Parathyroid adenoma (tissue), 2 donors: ENCODE results near the gene TSPAN14.

Experiments used
- H2AFZ ChIP-seq: fragments of 300-600 bp; sonication (generic); one replicate; pipeline ENCODE4 v1.7.0; 2017; ENCODE audit warnings: antibody characterized with exemption, mild to moderate bottlenecking
- H3K27ac ChIP-seq: fragments of 300-600 bp; sonication (generic); one replicate; pipeline ENCODE4 v1.7.0; 2017
- H3K27me3 ChIP-seq: fragments of 300-600 bp; sonication (generic); one replicate; pipeline ENCODE4 v1.7.0; 2017; ENCODE audit warnings: low read length; ENCODE audit not compliant: control insufficient read depth, insufficient read depth
- H3K36me3 ChIP-seq: fragments of 300-600 bp; sonication (generic); one replicate; pipeline ENCODE4 v1.7.0; 2017; ENCODE audit warnings: low read length; ENCODE audit not compliant: control insufficient read depth, insufficient read depth
- H3K4me1 ChIP-seq: fragments of 300-600 bp; sonication (generic); one replicate; pipeline ENCODE4 v1.7.0; 2017; ENCODE audit warnings: control low read depth
- H3K4me2 ChIP-seq: fragments of 300-600 bp; sonication (generic); one replicate; pipeline ENCODE4 v1.7.0; 2017; ENCODE audit warnings: low read length
- H3K4me3 ChIP-seq: fragments of 300-600 bp; sonication (generic); one replicate; pipeline ENCODE4 v1.7.0; 2017; ENCODE audit warnings: low read depth, low read length
- H3K79me2 ChIP-seq: fragments of 300-600 bp; sonication (generic); one replicate; pipeline ENCODE4 v1.7.0; 2017; ENCODE audit warnings: control low read depth
- H3K9ac ChIP-seq: fragments of 300-600 bp; sonication (generic); one replicate; pipeline ENCODE4 v1.7.0; 2017; ENCODE audit warnings: mild to moderate bottlenecking
- H3K9me3 ChIP-seq: fragments of 300-600 bp; sonication (generic); one replicate; pipeline ENCODE4 v1.7.0; 2017; ENCODE audit warnings: low read length; ENCODE audit not compliant: control insufficient read depth
- CTCF ChIP-seq: fragments of 300-600 bp; sonication (generic); IDR thresholded peaks from one replicate; pipeline ENCODE4 v1.7.0; 2017; ENCODE audit warnings: antibody characterized with exemption, mild to moderate bottlenecking
- donor health status: primary hyperparathyroidism.

Gene TSPAN14

DNA sequence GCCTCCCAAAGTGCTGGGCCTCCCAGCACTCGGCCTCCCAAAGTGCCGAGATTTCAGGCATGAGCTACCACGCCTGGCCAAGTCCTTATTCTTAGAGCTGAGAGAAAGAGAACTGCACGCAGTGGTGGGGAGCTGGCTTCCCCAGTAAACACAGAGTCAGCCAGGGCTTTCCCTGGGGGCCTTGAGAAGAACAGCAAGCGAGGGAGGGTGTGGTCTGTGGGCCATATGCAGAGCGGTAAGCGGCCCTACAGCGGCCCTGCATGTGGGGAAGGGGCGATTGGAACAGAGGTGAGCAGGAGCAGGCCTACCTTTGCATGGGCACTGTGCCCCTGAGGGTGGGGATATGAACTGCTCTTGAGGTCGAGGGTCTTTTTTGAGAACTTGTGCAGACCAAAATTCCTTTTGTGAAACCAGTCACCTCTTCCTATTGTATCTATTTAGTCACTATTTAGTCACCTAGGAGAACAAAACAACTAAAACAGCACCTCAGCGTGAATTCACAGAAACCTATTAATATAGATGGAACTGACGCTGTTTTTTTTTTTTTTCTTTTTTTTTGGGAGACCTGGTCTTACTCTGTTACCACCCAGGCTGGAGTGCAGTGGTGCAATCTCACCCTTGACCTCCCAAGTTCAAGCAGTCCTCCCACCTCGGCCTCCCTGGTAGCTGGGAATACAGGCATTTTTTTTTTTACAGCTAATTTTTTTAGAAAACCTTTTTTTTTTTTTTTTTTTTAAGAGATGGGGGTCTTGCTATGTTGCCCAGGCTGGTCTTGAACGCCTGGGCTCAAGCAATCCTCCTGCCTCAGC lies 46.7 kb downstream of the TSPAN14 start:
- Histone ChIP-seq H3K36me3 (no peaks in the 10 kb centered on the region), H2AFZ (no peak overlapping the region), H3K27ac (peak overlapping the region; percentile 85), H3K79me2 (peaks cover 39% of the 10 kb centered on the region), H3K4me1 (peaks cover 62% of the 10 kb centered on the region), H3K4me2 (peak overlapping the region; percentile 20), H3K9ac (no peak overlapping the region), H3K9me3 (no peaks in the 10 kb centered on the region), H3K4me3 (no peak overlapping the region), H3K27me3 (no peaks in the 10 kb centered on the region)
- no peak for TF ChIP-seq CTCF

DNA sequence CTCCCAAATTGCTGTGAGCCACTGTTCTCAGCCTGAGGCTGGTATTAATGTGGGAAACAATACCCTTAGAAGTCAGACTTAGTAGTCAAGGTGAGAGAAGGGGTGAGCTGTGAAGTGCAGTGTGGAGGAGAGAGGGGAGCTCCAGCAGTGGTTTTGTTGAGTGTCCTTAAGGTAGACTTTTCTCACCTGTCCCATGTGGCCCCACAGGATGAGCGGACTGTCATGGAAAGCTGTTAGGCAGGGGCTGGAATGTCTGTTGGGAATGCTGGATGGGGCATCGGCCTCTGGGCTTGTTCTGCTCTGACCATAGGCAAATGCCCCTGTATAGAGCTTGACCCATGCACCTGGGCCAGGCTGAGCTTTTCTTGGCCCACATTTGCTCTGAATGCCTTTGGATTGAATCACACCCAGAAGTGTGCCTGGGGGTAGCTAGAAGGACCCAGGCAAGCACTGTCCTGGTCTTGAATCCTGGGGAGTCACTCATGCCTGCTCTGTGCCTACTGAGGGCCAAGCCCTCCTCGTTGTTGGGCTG lies 47.3 kb downstream of the TSPAN14 start:
- Histone ChIP-seq H3K4me1 (peaks cover 62% of the 10 kb centered on the region), H3K79me2 (peaks cover 35% of the 10 kb centered on the region), H3K27ac (peak overlapping the region; percentile 33), H3K36me3 (no peaks in the 10 kb centered on the region), H3K4me2 (no peak overlapping the region), H3K4me3 (no peak overlapping the region), H3K27me3 (no peaks in the 10 kb centered on the region), H3K9me3 (no peaks in the 10 kb centered on the region), H3K9ac (no peak overlapping the region), H2AFZ (no peak overlapping the region)
- TF ChIP-seq CTCF: no peak

DNA sequence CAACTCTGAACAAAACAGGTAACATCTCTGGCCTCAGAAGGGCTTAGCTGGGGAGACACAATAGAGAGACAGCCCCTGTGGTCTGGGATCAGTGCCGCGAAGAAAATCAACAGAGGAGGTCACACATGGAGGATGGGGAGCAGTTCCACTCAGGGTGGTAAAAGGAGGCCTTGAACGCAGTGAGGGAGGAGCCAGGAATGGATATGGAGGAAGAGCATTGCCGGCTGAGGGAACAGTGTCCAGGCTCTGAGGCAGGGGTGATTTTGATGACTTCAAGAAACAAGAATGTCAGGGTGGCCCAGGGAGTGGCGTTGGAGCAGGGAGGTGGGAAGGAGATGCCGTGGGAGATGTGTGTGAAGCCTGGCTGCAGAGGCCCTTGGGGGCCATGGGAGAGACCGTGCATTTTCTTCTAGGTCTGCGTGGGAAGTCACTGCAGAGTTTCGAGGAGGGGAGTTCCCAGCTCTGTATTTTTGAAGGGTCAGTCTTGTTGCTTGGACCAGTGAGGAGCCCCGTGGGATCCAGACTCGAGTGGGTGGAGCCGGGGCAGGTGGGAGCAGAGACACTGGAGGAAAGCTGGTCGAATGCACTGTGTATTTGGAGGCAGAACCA lies 47.9 kb downstream of the TSPAN14 start:
- H3K4me1 ChIP-seq: peaks cover 62% of the 10 kb centered on the region
- H2AFZ ChIP-seq: no peak overlapping the region
- H3K9me3 ChIP-seq: no peaks in the 10 kb centered on the region
- no peak overlapping the region for H3K9ac ChIP-seq
- peak overlapping the region; percentile 33 for H3K27ac ChIP-seq
- peaks cover 40% of the 10 kb centered on the region for H3K79me2 ChIP-seq
- H3K4me3 ChIP-seq: no peak overlapping the region
- no peaks in the 10 kb centered on the region for H3K27me3 ChIP-seq
- TF ChIP-seq CTCF: no peak
- H3K4me2 ChIP-seq: no peak overlapping the region
- H3K36me3 ChIP-seq: no peaks in the 10 kb centered on the region

- Histone ChIP-seq H3K79me2 (peaks cover 38% of the 10 kb centered on the region), H3K4me3 (no peak overlapping the region), H3K4me1 (peaks cover 55% of the 10 kb centered on the region), H3K27ac (peak overlapping the region; percentile 12), H2AFZ (no peak overlapping the region), H3K9me3 (no peaks in the 10 kb centered on the region), H3K36me3 (no peaks in the 10 kb centered on the region), H3K4me2 (no peak overlapping the region), H3K27me3 (no peaks in the 10 kb centered on the region), H3K9ac (no peak overlapping the region)
- TF ChIP-seq CTCF: no peak
Measured at GRCh38 chr10:80502621-80503583, 48.8 kb downstream of the TSPAN14 start.
